Stimulated activated CD8-positive, alpha-beta memory T cell treated with anti-CD3 and anti-CD28 coated beads, Interleukin-12 subunit alpha, Interleukin-12 subunit beta, amount 100 ng/mL, for 4 hours (primary cell): ENCODE measurements around the gene SMYD1.

ENCODE experiments used
- DNase-seq: peaks from one replicate; pipeline ENCODE4 v3.0.0-alpha.2; 2020; ENCODE audit warnings: low read depth

Gene SMYD1

DNA sequence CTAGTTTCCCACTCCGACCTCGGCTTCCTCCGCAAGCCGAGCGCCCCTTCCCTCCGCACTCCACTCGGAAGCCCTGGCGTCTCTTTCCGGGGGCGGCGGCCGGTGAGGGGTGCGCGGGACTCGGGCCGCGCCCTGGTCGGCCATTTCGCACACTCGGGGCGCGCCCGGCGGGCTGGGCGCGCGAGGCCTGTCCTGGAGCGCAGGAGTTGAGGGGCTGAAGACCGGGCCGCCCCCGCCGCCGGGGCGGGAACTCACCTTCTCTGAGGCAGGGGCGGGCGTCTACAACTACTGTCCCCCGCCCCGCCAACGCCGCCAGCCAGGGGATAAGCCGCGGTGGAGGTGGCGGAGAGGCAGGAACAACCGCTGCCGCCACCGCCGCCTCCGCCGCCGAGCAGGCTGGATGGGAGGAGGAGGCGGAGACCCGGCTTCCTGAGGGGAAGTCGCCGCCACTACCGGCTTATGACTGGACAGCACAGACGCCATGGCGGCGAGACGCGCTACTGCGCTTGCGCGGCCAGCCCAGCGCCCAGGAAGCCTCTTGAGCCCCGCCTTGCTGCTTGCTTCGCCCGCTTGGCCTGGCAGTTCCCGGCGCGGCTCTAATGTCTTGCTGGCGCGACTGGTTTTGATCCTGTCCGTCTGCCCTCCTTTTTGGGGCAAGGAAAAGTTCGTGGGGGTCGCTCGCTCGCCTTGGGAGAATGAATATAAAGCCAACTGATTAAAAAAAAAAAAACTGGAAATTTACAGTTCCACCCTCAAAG, 12.1 kb upstream of the SMYD1 start, which contains the start of gene KRCC1:
Gene KRCC1 (minus strand): TSS at position 413 of the 758 bp plus-strand sequence. CDS start 27,220 bp downstream, outside the sequence.
- peak; percentile 91 for DNase-seq

DNA sequence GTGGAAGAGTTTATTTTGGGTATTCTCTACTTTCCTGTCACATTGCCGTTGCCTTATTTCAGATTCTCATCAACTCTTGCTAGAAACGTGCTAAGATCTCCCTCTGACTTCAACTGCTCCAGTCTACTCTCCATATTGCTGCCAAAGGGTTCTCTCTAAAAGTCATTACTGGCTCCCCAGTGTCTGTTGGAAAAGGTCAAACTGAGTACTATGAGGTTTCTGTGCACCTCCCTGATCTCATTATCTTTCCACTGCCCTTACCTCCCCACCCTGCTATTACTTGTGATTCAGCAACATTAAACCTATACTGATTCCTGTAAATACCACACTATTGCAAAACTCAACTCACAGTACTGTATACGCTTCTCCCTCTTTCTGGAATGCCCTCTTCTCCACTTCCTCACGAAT, 10.2 kb upstream of the SMYD1 start:
- DNase-seq = no peak

GRCh38 chr2:88058191-88058590, 9.4 kb upstream of the SMYD1 start:
- DNase-seq = no peak

DNA sequence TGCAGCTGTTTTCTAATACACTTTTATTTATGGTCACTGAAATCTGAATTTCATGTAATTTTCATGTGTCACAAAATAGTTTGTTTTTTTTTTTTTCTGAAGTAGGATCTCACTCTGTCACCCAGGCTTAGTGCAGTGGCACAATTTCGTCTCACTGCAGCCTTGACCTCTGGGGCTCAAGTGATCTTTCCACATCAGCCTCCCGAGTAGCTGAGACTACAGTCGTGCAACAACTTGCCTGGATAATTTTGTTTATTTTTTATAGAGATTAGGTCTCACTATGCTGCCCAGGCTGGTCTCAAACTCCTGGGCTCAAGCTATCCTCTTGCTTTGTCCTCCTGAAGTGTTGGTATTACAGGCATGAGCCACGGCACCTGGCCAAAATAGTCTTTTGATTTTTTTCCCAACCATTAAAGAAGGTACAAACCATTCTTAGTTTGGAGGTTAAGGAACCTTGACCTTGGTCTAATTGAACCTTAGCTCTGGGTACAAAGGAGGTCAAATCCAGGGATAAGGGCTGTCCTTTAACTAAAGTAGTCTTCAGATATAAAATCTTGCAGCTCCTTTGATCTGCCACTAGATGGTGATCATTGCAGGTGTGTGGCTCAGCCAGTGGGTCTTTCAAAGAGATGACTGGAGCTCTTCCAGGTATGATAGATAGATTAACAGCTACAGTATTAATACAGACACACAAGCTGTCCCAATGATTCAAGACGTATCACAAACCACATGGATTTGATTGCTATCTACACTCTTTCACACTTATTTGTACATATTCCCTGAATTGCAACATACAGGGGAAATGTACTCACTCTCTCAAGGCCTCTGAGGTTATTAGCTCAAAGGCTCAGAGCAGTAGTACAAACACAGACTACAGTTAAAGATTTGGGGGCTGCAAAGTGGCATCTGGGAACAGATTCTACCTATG, 7.4 kb upstream of the SMYD1 start:
- no peak for DNase-seq

DNA sequence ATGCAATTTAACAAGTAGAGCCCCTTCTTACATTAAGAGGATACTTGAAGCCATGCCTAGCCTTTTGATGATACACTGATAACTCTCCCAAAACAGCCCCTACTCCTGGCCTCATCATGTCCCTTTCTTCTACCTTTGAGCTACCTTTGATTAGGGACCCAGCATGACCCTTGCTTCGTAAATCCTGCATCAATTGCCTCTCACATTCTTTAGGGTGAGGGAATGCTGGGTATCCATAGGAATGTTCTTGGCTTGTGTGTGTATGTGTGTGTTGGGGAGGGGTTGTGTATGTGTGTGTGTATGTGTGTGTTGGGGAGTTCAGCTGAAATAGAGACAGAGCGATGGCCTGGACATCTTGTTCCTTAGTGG, 6.7 kb upstream of the SMYD1 start:
- DNase-seq = no peak

DNA sequence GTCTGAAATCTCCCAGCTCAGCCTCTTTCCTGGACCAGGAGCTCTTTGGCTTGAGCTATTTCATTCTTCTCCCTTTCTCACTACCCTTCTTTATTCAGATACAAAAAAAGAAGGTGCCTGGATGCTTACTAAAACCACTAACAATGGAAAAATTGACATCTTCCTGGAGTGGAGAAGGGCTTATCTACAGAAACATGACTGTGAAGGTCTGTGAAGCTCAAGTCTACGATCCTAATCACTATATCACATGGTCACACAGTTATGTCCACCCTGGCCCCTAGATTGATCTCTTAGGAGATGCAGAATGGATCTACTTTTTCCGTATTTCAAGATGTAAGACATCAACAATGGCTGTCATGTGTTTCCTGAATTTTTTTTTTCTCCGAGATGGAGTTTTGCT, 6.3 kb upstream of the SMYD1 start:
- DNase-seq = no peak

DNA sequence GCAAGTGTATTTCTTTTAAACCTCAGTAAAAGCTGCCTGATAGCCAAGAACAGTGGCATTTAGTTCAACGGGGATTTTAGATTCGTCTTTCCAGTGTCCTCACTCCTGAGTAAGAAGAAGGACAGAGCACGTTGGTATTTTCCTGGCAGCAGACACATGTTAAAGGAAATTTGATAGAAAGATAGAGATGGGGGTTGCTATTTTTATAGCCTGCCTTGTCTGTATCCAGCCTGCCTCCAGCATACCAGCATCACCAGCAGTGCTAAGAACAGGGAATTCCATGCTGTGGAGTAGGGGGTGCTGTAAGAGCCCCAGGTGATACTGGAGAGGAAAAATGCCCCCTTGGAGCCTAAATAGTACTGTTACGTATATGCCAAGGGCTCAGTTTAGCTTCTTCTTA, 1.1 kb upstream of the SMYD1 start:
- DNase-seq = no peak

DNA sequence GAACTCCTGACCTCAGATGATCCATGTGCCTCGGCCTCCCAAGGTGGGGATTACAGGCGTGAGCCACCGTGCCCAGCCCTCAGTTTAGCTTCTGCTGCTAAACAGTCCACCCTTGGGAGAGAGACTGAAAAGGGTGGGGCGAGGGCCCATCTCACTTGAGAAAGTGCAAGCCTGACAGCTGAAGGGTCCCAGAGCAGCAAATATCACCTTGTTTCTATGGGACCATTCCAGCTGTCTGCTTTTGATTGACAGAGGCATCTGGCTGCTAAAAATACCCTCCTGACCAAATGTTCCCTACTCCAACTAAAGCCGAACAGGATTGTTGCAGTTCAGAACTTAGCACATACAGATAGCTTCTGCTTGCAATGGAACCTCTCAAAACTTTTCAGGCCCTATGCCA, 436 bp upstream of the SMYD1 start:
- DNase-seq = no peak

DNA sequence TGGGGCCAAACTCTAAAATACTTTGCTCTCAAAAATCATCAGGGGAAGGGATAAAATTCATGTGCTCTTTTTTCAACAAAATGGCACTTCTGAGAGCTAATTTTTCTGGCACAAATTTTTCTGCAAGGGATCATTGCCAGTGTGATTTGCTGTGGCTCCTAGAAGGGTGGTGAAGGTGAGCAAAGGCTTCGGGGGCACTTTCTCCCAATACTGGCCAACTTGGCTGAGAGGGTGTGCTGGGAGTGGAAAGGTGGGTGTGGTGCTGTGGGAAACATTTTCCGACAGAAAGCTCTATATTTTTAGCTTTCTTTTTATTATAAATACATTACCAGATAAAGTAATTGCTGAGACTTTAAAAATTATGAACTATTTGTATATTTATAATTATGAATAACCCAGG, 419 bp downstream of the SMYD1 start:
- no peak for DNase-seq

DNA sequence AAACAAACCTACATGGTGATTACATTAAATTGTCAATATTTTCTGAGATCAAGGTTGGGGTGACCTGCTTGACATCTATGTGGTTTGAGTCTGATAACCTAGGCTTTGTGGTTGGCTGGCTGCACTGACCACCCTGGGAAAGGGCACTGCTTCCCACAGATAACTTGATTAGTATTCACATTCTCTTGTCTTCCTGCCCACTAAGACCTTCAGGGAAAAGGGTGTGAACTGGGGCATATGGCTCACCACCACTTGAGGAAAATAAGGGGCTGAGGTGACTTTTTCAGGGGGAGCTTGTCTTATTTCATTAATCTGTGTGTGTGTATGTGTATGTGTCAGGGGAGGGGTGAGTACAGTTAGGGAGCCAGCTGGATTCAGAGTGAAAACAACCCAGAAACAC, 1.5 kb downstream of the SMYD1 start:
- DNase-seq = no peak

- no peak for DNase-seq
These were observed 2.4 kb downstream of the SMYD1 start for GRCh38 chr2:88070055-88070454.

GRCh38 chr2:88071365-88071764, 3.7 kb downstream of the SMYD1 start:
- DNase-seq = no peak

DNA sequence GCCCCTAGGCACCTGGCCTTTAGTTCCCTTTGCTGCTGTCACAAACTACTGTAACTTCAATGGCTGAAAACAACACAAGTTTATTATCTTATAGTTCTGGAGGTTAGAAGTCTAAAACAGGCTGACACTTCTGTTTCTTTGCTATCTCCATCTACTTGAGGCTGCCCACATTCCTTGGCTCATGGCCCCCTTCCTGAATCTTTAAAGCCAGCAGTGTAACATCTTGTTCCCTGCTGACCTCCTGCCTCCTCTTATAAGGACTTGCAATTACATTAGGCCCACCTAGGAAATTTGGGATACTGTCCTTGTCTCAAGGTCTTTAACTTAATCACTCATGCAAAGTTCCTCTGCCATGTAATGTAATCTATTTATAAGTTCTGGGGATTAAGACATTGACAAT, 6.5 kb downstream of the SMYD1 start:
- DNase-seq = no peak

GRCh38 chr2:88074854-88075292, 7.2 kb downstream of the SMYD1 start:
- no peak for DNase-seq

GRCh38 chr2:88077080-88077479, 9.5 kb downstream of the SMYD1 start:
- DNase-seq = no peak

GRCh38 chr2:88078643-88079172, 11.1 kb downstream of the SMYD1 start:
- DNase-seq = no peak

DNA sequence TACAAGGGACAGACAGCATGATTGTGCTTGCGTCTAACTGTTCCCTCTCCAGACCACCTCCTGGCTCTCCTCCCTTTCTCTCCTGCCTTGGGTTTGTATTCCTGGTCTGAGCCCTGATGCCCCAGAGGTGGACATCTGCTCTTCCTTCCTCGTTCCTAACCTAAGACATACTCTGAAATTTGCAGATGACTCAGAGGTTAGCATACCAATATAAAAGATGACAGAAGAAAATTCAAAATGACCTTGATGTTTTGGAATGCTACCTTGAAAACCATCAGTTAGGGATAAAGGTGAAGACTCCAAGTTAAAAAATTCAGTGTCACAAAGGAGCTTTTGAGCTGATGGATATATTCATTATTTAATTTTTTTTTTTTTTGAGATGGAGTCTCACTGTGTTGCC, 12.9 kb downstream of the SMYD1 start:
- no peak for DNase-seq

GRCh38 chr2:88081924-88082608, 14.4 kb downstream of the SMYD1 start:
- no peak for DNase-seq

GRCh38 chr2:88082781-88083180, 15.2 kb downstream of the SMYD1 start:
- no peak for DNase-seq

DNA sequence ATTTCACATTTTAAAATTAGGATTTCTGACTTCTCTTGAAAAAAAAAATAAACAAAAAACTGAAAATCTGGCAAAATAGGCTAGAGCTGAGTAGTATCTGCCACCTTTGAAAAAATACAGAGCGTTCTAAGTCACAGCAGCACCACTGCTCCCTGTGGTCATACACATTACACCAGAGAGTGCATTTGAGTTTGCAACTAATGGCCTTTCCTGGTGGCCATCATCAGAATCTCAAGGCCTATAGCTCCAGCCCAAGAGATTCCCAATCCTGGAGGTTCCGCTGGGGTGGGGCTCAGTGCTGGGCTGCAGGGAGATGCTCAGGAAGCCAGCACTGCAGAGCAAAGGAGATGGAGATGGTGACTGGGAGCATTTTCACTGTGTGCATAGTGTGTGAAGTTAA, 17.5 kb downstream of the SMYD1 start:
- no peak for DNase-seq

- no peak for DNase-seq
These were observed 18.0 kb downstream of the SMYD1 start for GRCh38 chr2:88085602-88086001.

DNA sequence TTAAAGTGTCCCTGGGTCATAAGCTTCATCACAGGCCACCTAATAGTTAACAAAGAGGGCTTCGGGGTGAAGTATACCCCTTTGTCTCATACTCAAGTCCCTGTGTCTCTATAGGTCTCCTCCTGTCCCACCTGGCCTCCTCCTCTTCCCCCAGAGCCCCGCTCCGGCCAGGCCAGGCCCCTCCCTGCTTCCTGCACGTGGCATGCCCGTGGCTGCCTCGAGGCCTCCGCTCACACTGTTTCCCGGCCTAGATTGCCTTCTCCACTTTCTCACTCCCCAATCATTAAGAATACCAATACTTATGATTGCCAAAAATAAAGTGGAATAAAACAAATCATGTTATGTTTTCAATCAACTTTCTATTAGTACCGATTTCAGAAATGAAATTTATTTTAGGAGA, 18.8 kb downstream of the SMYD1 start:
- no peak for DNase-seq
